OCI-LY1 (cell line): ENCODE results near the gene VASP.

Experiments used
- EZH2 ChIP-seq: fragments of 200-600 bp; sonication (generic), shearing (Covaris generic); IDR thresholded peaks from 2 replicates; pipeline ENCODE4 v1.8.0; 2017; ENCODE audit warnings: borderline replicate concordance, mixed run types, mild to moderate bottlenecking, antibody characterized with exemption, low read length, moderate library complexity, mixed read lengths
- TF ChIP-seq, protein P1 (sequence below): fragments of 200-600 bp; sonication (generic), shearing (Covaris generic); IDR thresholded peaks from 2 replicates; pipeline ENCODE4 v1.5.1; 2017; ENCODE audit warnings: mild to moderate bottlenecking, antibody characterized with exemption, low read length, moderate library complexity, mixed read lengths

DNA sequence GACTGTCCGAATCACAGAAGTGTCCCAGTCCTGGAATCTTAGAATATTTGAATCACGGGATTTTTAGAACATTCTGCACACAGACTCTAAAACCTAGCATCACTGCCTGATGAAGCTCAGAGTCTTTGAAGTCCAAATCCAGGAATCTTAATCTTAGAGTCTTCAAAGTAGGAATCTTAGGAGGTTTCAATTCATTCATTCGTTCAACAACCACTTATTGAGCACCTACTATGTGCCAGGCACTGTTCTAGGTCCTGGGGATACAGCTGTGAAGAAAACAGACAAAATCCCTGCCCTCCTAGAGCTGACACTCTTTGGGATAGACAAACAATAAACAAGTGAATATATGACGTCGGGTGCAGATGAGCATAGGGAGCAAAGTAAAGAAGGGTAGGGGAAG is 12.1 kb upstream of the VASP start:
- TF ChIP-seq, protein P1, sequence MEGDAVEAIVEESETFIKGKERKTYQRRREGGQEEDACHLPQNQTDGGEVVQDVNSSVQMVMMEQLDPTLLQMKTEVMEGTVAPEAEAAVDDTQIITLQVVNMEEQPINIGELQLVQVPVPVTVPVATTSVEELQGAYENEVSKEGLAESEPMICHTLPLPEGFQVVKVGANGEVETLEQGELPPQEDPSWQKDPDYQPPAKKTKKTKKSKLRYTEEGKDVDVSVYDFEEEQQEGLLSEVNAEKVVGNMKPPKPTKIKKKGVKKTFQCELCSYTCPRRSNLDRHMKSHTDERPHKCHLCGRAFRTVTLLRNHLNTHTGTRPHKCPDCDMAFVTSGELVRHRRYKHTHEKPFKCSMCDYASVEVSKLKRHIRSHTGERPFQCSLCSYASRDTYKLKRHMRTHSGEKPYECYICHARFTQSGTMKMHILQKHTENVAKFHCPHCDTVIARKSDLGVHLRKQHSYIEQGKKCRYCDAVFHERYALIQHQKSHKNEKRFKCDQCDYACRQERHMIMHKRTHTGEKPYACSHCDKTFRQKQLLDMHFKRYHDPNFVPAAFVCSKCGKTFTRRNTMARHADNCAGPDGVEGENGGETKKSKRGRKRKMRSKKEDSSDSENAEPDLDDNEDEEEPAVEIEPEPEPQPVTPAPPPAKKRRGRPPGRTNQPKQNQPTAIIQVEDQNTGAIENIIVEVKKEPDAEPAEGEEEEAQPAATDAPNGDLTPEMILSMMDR, result no peak
- no peak for TF ChIP-seq EZH2
